ENCODE measurements around the gene RBL2. TPM values are rescaled to one million over a fixed set of nuclear protein-coding genes. Genes with fewer than 3 reads are reported as not detected.
A peak's percentile ranks its signal among the peaks of the same experiment; 100 is the strongest.

Gene RBL2
- total RNA-seq, 1 donor from 2014 or later: 96.5 TPM

- TF ChIP-seq, protein P1, sequence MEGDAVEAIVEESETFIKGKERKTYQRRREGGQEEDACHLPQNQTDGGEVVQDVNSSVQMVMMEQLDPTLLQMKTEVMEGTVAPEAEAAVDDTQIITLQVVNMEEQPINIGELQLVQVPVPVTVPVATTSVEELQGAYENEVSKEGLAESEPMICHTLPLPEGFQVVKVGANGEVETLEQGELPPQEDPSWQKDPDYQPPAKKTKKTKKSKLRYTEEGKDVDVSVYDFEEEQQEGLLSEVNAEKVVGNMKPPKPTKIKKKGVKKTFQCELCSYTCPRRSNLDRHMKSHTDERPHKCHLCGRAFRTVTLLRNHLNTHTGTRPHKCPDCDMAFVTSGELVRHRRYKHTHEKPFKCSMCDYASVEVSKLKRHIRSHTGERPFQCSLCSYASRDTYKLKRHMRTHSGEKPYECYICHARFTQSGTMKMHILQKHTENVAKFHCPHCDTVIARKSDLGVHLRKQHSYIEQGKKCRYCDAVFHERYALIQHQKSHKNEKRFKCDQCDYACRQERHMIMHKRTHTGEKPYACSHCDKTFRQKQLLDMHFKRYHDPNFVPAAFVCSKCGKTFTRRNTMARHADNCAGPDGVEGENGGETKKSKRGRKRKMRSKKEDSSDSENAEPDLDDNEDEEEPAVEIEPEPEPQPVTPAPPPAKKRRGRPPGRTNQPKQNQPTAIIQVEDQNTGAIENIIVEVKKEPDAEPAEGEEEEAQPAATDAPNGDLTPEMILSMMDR (IDR thresholded peaks at IDR 0.05): no peak
- H3K27me3 ChIP-seq (ENCODE audit: low read depth): no peaks in the 10 kb centered on the region
- intact Hi-C loops (cut with DNase I): no loop called here
- H3K36me3 ChIP-seq: peaks cover 98% of the 10 kb centered on the region
- ATAC-seq (no peak), DNase-seq (no peak)
- no peak overlapping the region for H3K4me3 ChIP-seq
- no peaks in the 10 kb centered on the region for H3K9me3 ChIP-seq
- no peaks in the 10 kb centered on the region for H3K4me1 ChIP-seq
- H3K27ac ChIP-seq: no peak overlapping the region
These were observed 58.2 kb downstream of the RBL2 start for GRCh38 chr16:53492503-53492902.

- ATAC-seq: no peak
- H3K4me1 ChIP-seq: no peaks in the 10 kb centered on the region
- DNase-seq: no peak
- no peak overlapping the region for H3K4me3 ChIP-seq
- peaks cover 100% of the 10 kb centered on the region for H3K36me3 ChIP-seq
- intact Hi-C loops (cut with DNase I): no loop called here
- H3K27me3 ChIP-seq (ENCODE audit: low read depth): no peaks in the 10 kb centered on the region
- H3K27ac ChIP-seq: no peak overlapping the region
- H3K9me3 ChIP-seq: no peaks in the 10 kb centered on the region
- TF ChIP-seq, protein P1 (IDR thresholded peaks at IDR 0.05): no peak
These were observed 60.4 kb downstream of the RBL2 start for GRCh38 chr16:53494636-53495035.

- H3K27ac ChIP-seq: no peak overlapping the region
- peaks cover 95% of the 10 kb centered on the region for H3K36me3 ChIP-seq
- DNase-seq: no peak
- TF ChIP-seq, protein P1 (IDR thresholded peaks at IDR 0.05): no peak
- ATAC-seq: no peak
- no peaks in the 10 kb centered on the region for H3K9me3 ChIP-seq
- H3K27me3 ChIP-seq (ENCODE audit: low read depth): no peaks in the 10 kb centered on the region
- no peaks in the 10 kb centered on the region for H3K4me1 ChIP-seq
- H3K4me3 ChIP-seq: no peak overlapping the region
- intact Hi-C loops (cut with DNase I): no loop called here
These were observed 61.1 kb downstream of the RBL2 start for GRCh38 chr16:53495325-53495724.

GRCh38 chr16:53498984-53499383, 64.7 kb downstream of the RBL2 start:
- Histone ChIP-seq H3K36me3 (peaks cover 58% of the 10 kb centered on the region), H3K9me3 (no peaks in the 10 kb centered on the region), H3K27ac (no peak overlapping the region), H3K27me3 (ENCODE audit: low read depth) (no peaks in the 10 kb centered on the region), H3K4me1 (peaks cover 16% of the 10 kb centered on the region), H3K4me3 (no peak overlapping the region)
- TF ChIP-seq, protein P1 (IDR thresholded peaks at IDR 0.05): no peak
- intact Hi-C loops (cut with DNase I): no loop called here
- ATAC-seq: no peak
- DNase-seq: no peak

- Histone ChIP-seq H3K27ac (peak overlapping the region; percentile 93), H3K4me1 (peaks cover 26% of the 10 kb centered on the region), H3K27me3 (ENCODE audit: low read depth) (no peaks in the 10 kb centered on the region), H3K36me3 (peaks cover 35% of the 10 kb centered on the region), H3K9me3 (no peaks in the 10 kb centered on the region), H3K4me3 (peak overlapping the region; percentile 93)
- ATAC-seq (no peak), DNase-seq (no peak)
- TF ChIP-seq, protein P1 (IDR thresholded peaks at IDR 0.05): no peak
- intact Hi-C loops (cut with DNase I): no loop called here
These were observed 67.1 kb downstream of the RBL2 start for GRCh38 chr16:53501216-53501859.

Measured in lower lobe of right lung (tissue), 2 donors.